Fibroblast of lung (primary cell): ENCODE data around the gene VIPAS39. TPM values are rescaled to one million over a fixed set of nuclear protein-coding genes. Genes with fewer than 3 reads are reported as not detected.
"Not testable (repeated sequence)": the region's sequence is repeated elsewhere in the genome, so short reads cannot be mapped to it uniquely, and the experiment has no call there.

Experiments
- DNase-seq, 2 donors: peaks; one replicate each; pipeline versions ENCODE4 v3.0.0 to v3.0.0-alpha.2; 2010; ENCODE audit warnings: low read depth in 2 of 2
- H2AFZ ChIP-seq: 2 replicates; pipeline ENCODE4 v1.5.1; 2012; ENCODE audit warnings: low read length, control low read depth, inconsistent platforms
- H3K27ac ChIP-seq: 2 replicates; pipeline ENCODE4 v1.5.1; 2011; ENCODE audit warnings: low read length, control low read depth; ENCODE audit not compliant: insufficient read depth
- H3K27me3 ChIP-seq: 2 replicates; pipeline ENCODE4 v1.5.1; 2011; ENCODE audit warnings: mild to moderate bottlenecking, low read length; ENCODE audit not compliant: control insufficient read depth, insufficient read depth
- H3K36me3 ChIP-seq: 2 replicates; pipeline ENCODE4 v1.5.1; 2011; ENCODE audit warnings: low read length; ENCODE audit not compliant: control insufficient read depth, insufficient read depth
- H3K4me1 ChIP-seq: 2 replicates; pipeline ENCODE4 v1.5.1; 2011; ENCODE audit warnings: low read length; ENCODE audit not compliant: control insufficient read depth, insufficient read depth; ENCODE audit errors: extremely low read depth
- H3K4me2 ChIP-seq: 2 replicates; pipeline ENCODE4 v1.5.1; 2011; ENCODE audit warnings: low read length, control low read depth; ENCODE audit not compliant: insufficient read depth; ENCODE audit errors: extremely low read depth
- H3K4me3 ChIP-seq, 4 experiments: fragments of 200-600 bp in 1 of 4; sonication (generic) in 1 of 4; replicated peaks in 1 of 4; 2 replicates each; pipeline ENCODE4 v1.5.1; 2011 to 2016; ENCODE audit warnings: low read length in 4 of 4, low read depth in 3 of 4, mild to moderate bottlenecking in 3 of 4, control low read depth in 2 of 4, inconsistent platforms in 1 of 4, mixed read lengths in 1 of 4; ENCODE audit not compliant: insufficient read depth in 1 of 4; ENCODE audit errors: control extremely low read depth in 1 of 4
- H3K79me2 ChIP-seq: 2 replicates; pipeline ENCODE4 v1.5.1; 2012; ENCODE audit warnings: mild to moderate bottlenecking, low read length, inconsistent platforms; ENCODE audit not compliant: control insufficient read depth, insufficient read depth
- H3K9ac ChIP-seq: 2 replicates; pipeline ENCODE4 v1.5.1; 2011; ENCODE audit warnings: mild to moderate bottlenecking, low read length, control low read depth; ENCODE audit not compliant: insufficient read depth
- H3K9me3 ChIP-seq: 2 replicates; pipeline ENCODE4 v1.5.1; 2012; ENCODE audit warnings: low read depth, low read length; ENCODE audit not compliant: control insufficient read depth, insufficient read depth
- H4K20me1 ChIP-seq: 2 replicates; pipeline ENCODE4 v1.5.1; 2011; ENCODE audit warnings: low read length; ENCODE audit not compliant: control insufficient read depth, insufficient read depth; ENCODE audit errors: extremely low read depth
- EZH2 ChIP-seq: IDR thresholded peaks from 2 replicates; pipeline ENCODE4 v1.5.1; 2012; ENCODE audit warnings: low read length, control low read depth, mild to moderate bottlenecking; ENCODE audit errors: missing control alignments
- polyA plus RNA-seq, 2 donors: library from polyadenylated mRNA; depleted of rRNA in 1 of 2; stranded (reverse) in 1 of 2; unstranded in 1 of 2; fragments of >200 nt; gene quantifications; 2 replicates each; pipeline ENCODE4 v1.2.1, GENCODE V29; 2011 to 2012; ENCODE audit warnings: missing spikeins in 1 of 2
- total RNA-seq: library from RNA; depleted of rRNA; stranded (reverse); fragments of >200 nt; gene quantifications from 2 replicates; pipeline ENCODE4 v1.2.1, GENCODE V29; 2014
- TF ChIP-seq, protein P1 (sequence below), 2 donors: IDR thresholded peaks in 1 of 2; conservative IDR thresholded peaks in 1 of 2; 1 replicate in 1 of 2; 2 replicates in 1 of 2; pipeline ENCODE4 v1.5.1; 2011 to 2012; ENCODE audit warnings: low read length in 2 of 2, control low read depth in 1 of 2, inconsistent platforms in 1 of 2, low read depth in 1 of 2, mild to moderate bottlenecking in 1 of 2

The VIPAS39 gene
- total and polyA plus RNA-seq, 2 donors (not counting 1 experiment from before 2014, with no cell fraction given): 28.1 to 28.2 TPM

GRCh38 chr14:77416836-77417235 lies 40.6 kb downstream of the VIPAS39 start:
- no peak overlapping the region for H3K4me2 ChIP-seq
- DNase-seq: no peak
- TF ChIP-seq, protein P1, sequence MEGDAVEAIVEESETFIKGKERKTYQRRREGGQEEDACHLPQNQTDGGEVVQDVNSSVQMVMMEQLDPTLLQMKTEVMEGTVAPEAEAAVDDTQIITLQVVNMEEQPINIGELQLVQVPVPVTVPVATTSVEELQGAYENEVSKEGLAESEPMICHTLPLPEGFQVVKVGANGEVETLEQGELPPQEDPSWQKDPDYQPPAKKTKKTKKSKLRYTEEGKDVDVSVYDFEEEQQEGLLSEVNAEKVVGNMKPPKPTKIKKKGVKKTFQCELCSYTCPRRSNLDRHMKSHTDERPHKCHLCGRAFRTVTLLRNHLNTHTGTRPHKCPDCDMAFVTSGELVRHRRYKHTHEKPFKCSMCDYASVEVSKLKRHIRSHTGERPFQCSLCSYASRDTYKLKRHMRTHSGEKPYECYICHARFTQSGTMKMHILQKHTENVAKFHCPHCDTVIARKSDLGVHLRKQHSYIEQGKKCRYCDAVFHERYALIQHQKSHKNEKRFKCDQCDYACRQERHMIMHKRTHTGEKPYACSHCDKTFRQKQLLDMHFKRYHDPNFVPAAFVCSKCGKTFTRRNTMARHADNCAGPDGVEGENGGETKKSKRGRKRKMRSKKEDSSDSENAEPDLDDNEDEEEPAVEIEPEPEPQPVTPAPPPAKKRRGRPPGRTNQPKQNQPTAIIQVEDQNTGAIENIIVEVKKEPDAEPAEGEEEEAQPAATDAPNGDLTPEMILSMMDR (conservative IDR thresholded peaks at IDR 0.05 in 1 of 2, IDR thresholded peaks at IDR 0.05 in 1 of 2; ENCODE audit: low read depth in 1 of 2, low read length in 2 of 2): no peak
- TF ChIP-seq EZH2: no peak
- no peak overlapping the region for H3K9ac ChIP-seq
- H4K20me1 ChIP-seq: no peaks in the 10 kb centered on the region
- H3K36me3 ChIP-seq: no peaks in the 10 kb centered on the region
- H2AFZ ChIP-seq: no peak overlapping the region
- no peaks in the 10 kb centered on the region for H3K9me3 ChIP-seq
- no peak overlapping the region for H3K27ac ChIP-seq
- no peaks in the 10 kb centered on the region for H3K79me2 ChIP-seq
- no peak overlapping the region for H3K4me3 ChIP-seq
- no peaks in the 10 kb centered on the region for H3K4me1 ChIP-seq
- no peaks in the 10 kb centered on the region for H3K27me3 ChIP-seq

DNA sequence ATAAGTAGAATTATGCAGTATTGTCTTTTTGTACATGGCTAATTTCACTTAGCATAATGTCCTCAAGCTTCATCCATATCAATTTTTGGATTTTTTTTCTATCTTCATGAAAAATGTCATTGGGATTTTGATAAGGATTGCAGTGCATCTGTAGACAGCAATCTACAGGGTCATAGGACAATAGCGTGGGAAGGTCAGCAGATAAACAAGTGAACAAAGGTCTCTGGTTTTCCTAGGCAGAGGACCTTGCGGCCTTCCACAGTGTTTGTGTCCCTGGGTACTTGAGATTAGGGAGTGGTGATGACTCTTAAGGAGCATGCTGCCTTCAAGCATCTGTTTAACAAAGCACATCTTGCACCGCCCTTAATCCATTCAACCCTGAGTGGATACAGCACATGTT lies 41.3 kb downstream of the VIPAS39 start:
- not testable (repeated sequence) for H3K9me3 ChIP-seq, H3K27ac ChIP-seq, H3K79me2 ChIP-seq, DNase-seq, H3K9ac ChIP-seq, H4K20me1 ChIP-seq, H2AFZ ChIP-seq, H3K4me2 ChIP-seq, H3K4me1 ChIP-seq, H3K4me3 ChIP-seq, H3K27me3 ChIP-seq, H3K36me3 ChIP-seq

DNA sequence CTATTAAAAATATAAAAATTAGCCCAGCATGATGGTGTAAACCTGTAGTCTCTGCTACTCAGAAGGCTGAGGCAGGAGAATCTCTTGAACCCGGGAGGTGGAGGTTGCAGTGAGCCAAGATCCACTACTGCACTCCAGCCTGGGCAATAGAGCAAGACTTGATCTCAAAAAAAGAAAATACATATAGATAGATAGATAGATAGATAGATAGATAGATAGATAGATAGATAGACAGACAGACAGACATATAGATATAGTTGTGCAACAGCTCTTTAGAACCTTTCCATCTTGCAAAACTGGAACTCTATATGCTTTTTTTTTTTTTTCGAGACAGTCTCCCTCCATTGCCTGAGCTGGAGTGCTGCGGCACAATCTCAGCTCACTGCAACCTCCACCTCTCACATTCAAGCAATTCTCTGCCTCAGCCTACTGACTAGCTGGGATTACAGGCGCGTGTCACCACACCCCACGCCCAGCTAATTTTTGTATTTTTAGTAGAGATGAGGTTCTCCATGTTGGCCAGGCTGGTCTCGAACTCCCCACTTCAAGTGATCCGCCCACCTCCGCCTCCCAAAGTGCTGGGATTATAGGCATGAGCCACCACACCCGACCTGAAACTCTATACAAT lies 41.9 kb downstream of the VIPAS39 start:
- H3K27ac ChIP-seq, H3K27me3 ChIP-seq, H3K4me2 ChIP-seq, H3K36me3 ChIP-seq, DNase-seq, H3K4me3 ChIP-seq, H3K9me3 ChIP-seq, H3K9ac ChIP-seq, H2AFZ ChIP-seq, H4K20me1 ChIP-seq, H3K4me1 ChIP-seq, H3K79me2 ChIP-seq: not testable (repeated sequence)

- no peaks in the 10 kb centered on the region for H3K4me1 ChIP-seq
- no peak overlapping the region for H3K27ac ChIP-seq
These were observed 48.3 kb downstream of the VIPAS39 start for GRCh38 chr14:77409131-77409533.

More at GRCh38 chr14:77409131-77409533, 48.3 kb downstream of the VIPAS39 start:
- Histone ChIP-seq H2AFZ (no peak overlapping the region), H3K4me3 (no peak overlapping the region), H3K79me2 (no peaks in the 10 kb centered on the region), H3K27me3 (no peaks in the 10 kb centered on the region), H3K4me2 (no peak overlapping the region), H3K36me3 (no peaks in the 10 kb centered on the region), H4K20me1 (no peaks in the 10 kb centered on the region), H3K9me3 (no peaks in the 10 kb centered on the region), H3K9ac (no peak overlapping the region)
- DNase-seq: peak; percentile 4 to 11
- TF ChIP-seq EZH2: no peak
- TF ChIP-seq, protein P1 (conservative IDR thresholded peaks at IDR 0.05 in 1 of 2, IDR thresholded peaks at IDR 0.05 in 1 of 2; ENCODE audit: low read depth in 1 of 2, low read length in 2 of 2): peak in 1 of 2 donors; percentile 22
